UCSD-AML1 (cell line): ENCODE data around the gene THSD4.
"Not testable (repeated sequence)": the region's sequence is repeated elsewhere in the genome, so short reads cannot be mapped to it uniquely, and the experiment has no call there.

ENCODE experiments used
- DNase-seq: peaks from one replicate; lab custom pipeline; 2025; ENCODE audit not compliant: unreplicated experiment; lab: John Stamatoyannopoulos, UW

THSD4 gene

DNA sequence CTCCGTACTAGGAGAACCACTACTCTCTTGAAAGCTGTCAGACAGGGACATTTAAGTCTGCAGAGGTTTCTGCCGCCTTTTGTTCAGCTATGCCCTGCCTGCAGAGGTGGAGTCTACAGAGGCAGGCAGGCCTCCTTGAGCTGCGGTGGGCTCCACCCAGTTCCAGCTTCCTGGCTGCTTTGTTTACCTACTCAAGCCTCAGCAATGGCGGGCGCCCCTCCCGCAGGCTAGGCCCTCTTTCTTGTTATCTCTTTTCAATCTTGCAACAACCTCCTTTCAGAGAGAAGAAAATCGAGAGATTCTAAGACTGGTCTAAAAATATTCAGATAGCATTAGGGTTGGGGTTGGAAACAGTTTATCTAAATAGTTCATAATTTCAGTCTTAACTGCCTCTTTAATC is 257.5 kb downstream of the THSD4 start:
- not testable (repeated sequence) for DNase-seq

DNA sequence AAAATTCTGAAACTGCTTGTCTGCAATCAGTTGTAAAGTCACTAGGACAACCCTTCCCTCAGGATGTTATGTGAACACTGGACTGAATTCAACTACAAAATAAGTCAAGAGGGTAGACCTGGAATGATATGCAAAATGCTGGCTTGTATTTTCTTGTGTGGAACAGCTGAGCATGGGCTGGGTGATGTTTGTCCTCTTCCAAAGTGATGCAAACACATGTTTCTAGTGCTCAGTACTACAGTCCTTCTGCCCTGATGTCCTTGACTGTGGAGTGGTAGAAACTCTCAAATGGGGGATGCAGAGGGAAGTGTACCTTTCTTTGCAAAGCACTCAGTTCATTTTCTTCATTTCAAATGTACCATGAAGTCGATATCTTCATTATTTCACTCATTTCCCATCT is 258.6 kb downstream of the THSD4 start:
- DNase-seq: no peak

GRCh38 chr15:71374607-71375352 is 259.5 kb downstream of the THSD4 start:
- no peak for DNase-seq

DNA sequence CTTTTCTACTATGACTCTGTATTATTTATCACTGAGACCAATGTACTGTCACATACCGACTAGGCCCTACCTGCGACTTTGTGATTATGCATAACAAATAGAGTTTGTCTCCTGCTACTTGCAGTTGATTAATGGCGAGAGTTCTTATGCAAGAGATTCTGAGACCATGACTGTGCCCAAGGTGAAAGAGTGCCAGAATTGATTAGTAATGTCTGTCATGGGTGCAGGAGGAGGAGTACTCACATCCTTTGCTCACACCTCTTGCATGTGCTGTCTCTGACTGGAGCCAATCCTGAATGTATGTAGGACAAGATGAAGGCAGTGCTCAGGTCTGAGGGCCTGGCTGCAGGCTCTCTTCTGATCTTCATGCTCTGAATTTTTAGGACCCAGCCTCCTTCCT is 260.7 kb downstream of the THSD4 start:
- DNase-seq: no peak

DNA sequence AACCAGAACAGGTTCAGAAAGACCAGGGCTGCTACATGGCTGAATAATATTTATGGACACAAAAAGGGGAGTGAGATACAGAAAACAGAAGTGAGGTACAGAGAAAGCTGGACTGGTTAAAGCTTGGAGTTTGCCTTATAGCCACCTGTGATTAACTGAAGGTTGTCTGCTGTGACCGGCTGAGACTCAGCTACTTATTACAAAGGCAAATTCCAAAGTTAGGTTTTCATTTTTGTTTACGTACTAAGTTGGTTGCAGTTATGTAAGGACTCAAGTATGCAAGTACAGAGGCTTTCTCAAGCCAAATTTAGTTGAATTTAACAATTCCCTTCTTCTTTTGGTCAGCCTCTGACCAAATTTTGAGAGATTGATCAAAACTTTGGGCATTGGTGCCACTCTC is 264.6 kb downstream of the THSD4 start:
- DNase-seq: no peak

GRCh38 chr15:71380345-71380744 is 265.1 kb downstream of the THSD4 start:
- no peak for DNase-seq

DNA sequence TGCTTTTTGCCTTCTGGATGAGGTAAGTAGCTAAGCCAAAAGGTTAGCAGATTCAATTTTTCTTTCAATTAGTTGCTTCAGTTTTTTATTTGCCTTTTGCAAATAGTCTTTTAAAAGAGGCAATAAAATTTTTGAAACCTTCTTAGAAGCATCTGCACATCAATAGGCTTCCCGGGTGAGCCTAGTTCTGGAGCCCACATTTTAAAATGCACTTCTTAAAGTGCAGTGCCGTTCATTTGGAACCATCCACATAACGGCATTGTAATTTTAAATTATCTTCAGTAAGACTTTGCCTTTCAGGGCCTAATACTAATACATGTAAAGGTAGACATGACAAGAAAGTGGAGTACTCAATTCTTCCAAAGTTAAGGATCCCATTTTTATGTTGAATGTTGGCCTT is 269.2 kb downstream of the THSD4 start:
- DNase-seq: no peak

DNA sequence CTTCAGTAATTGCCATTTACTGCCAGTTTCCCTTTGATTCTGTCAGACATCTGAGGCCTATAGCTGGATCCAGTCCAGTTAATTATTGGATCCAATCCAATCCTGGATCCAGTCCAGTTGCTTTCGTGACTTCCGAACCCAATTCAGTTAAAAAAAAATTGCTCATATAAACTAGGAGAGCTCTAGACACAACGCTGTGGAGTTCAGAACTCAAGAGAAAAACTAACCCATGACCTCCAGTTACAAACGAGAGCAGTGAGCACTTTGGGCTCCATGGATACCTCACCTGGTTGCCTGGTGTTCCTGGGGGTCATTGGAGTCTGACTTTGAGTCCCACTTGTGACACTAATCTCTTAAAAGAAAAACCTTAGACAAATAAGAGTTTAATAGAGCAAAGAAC is 269.8 kb downstream of the THSD4 start:
- no peak for DNase-seq

- DNase-seq: no peak
These were observed 270.2 kb downstream of the THSD4 start for GRCh38 chr15:71385457-71385856.

GRCh38 chr15:71386005-71386404 is 270.7 kb downstream of the THSD4 start:
- no peak for DNase-seq

GRCh38 chr15:71386448-71387236 is 271.4 kb downstream of the THSD4 start:
- no peak for DNase-seq

- DNase-seq: no peak
These were observed 272.5 kb downstream of the THSD4 start for GRCh38 chr15:71387810-71388209.

- no peak for DNase-seq
These were observed 274.8 kb downstream of the THSD4 start for GRCh38 chr15:71390096-71390495.

DNA sequence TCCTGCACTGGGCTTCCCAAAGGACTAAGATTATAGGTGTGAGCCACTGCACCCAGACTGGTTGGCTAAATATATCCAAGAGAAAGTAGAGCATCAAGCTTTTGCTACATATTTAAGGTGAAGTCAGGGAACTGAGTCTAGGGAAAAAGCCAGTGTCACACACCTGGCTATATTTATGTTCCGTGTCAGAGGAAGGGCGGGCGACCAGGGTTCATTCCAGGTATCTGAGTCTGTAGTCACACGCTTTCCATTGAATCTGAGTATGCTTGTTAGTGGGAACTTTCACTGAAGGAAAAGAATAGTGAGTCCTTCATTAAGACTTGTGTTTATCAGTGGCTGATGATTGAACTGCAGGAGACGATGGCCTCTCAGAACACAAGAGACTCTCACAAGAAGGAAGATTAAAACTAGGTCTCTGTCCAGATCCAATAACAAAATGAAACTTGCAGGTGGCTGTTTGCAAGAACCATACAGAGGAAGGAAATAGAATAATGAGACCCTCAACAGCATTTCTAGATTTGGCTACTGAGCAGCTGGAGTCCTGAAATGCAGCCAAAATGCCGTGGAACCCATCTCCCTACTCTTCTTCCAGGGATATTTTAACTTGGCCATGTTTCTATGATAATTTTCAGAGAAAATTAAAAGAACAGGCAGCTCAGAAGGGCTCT is 276.3 kb downstream of the THSD4 start:
- DNase-seq: no peak

- DNase-seq: no peak
These were observed 277.6 kb downstream of the THSD4 start for GRCh38 chr15:71392861-71393283.

- no peak for DNase-seq
These were observed 278.1 kb downstream of the THSD4 start for GRCh38 chr15:71393383-71393782.

DNA sequence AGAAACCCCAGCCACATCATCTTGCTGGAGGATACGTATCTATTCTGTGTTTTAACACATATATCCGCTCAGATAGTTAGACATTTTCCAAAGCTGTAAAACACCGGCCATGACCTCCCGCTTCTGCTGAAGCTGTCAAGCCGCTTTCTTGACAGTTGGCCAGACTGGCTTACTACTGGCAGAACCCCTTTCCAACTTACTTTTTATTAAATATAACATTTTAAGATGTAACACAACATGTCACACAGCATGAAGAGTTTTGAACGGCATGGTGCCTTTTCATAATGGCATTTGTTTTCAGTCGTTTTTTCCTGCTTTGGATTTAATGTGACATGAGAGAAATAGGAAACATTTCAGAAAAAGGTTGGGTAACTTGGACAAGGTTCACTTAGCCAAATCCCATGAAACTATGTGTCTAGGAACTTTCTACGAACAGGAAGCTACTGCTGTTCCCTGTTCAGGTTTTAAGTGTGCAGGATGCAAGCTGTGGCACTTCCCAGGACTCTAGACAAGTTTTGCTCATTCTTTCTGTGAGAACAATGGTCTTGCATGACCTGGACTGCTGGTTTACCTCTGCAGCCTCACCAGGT is 281.4 kb downstream of the THSD4 start:
- DNase-seq: no peak

DNA sequence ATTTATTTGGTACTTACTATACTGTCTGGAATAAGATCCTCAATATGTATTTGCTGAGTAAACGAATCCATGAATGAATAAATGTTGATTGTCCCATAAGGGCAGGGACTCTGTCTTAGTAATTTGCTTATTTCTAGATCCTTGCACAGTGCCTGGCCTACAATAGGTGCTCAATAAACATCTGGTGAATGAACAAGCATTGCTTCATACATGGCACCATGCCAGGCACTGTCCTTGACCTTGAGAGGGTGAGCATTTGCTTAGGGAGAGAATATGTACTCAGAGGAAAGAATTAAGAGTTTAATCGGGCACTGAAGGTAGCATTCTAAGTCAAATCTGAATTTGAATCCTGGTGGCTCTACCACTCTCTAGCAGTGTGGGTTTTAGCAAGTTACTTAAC is 282.1 kb downstream of the THSD4 start:
- no peak for DNase-seq

DNA sequence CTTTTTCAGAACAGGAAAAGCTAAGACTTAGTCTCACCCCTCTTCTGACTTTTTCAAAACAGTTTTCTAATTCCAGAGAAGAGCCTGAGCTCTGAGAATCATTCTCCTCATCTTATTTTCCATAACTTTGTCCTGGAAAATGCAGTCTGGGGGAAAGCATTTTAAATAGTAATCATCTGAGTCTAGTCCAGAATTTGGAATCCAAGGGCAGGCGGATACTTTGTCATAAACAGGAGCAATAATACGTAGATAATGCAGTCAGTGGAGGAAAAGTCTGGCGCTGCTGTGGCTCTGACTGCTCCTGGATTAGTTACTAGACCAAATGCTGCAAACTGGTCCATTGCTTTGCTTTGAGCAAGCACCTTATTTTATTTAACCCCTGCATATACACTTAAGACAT is 285.0 kb downstream of the THSD4 start:
- no peak for DNase-seq

DNA sequence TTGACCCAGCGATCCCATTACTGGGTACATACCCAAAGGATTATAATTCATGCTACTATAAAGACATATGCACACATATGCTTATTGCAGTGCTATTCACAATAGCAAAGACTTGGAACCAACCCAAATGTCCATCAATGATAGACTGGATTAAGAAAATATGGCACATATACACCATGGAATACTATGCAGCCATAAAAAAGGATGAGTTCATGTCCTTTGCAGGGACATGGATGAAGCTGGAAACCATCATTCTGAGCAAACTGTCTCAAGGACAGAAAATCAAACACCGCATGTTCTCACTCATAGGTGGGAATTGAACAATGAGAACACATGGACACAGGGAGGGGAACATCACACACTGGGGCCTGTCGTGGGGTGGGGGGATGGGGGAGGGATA is 286.5 kb downstream of the THSD4 start:
- DNase-seq: not testable (repeated sequence)

- DNase-seq: no peak
These were observed 294.3 kb downstream of the THSD4 start for GRCh38 chr15:71409541-71409940.

- no peak for DNase-seq
These were observed 295.1 kb downstream of the THSD4 start for GRCh38 chr15:71410347-71410746.
